Stimulated activated CD4-positive, alpha-beta T cell treated with anti-CD3 and anti-CD28 coated beads, Interleukin-2, amount 100 ng/mL, for 4 hours (primary cell): ENCODE measurements around the gene DPT.

Experiments used
- DNase-seq: peaks from one replicate; pipeline ENCODE4 v3.0.0-alpha.2; 2020; ENCODE audit warnings: low read depth

DPT gene

DNA sequence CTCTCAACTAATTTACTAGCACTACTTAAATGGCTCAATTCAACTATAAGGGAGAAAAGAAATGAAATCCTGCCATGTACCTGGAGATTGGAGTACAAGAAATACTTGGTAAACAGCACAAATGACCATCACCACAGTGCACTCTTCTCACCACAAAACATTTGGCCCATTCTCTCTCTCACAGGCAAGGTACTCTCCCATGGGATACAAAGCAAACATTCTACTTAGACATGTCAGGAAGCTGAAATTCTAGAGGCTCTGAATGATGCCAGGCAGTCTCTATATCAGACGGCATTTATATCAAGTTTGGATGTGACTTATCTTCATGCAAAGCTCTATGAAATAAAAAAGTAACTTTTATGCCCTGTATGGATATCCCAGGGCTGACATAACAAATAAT lies 72.5 kb downstream of the DPT start:
- DNase-seq, result no peak

DNA sequence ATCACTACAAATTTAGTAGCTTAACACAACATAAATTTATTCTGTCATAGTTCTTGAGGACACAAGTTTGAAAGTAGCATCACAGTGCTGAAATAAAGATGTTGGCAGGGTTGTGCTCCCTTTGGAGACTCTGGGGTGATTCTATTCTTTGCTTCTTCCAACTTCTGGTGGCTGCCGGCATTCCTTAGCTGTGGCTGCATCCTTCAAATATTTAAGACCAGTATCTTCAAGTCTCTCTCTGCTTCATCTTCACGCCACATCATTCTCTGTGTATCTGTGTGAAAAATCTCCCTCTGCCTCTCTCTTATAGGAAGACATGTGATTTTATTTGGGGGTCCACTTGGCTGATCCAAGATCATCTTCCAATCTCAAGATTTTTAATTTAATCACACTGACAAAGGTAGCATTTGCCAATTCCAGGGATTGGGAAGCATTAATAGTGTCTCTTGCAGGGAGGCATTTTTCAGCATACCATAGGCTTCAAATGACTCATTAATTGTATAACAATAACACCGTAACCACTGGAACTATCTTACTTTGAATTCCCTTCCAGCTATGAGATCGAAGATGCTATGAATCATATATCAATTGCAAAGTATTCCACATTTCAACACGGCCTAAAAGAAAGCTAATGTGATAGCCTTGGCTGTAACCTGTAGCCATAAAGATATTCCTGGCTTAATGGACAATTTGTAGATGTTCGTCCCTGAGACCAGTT lies 74.6 kb downstream of the DPT start:
- no peak for DNase-seq

DNA sequence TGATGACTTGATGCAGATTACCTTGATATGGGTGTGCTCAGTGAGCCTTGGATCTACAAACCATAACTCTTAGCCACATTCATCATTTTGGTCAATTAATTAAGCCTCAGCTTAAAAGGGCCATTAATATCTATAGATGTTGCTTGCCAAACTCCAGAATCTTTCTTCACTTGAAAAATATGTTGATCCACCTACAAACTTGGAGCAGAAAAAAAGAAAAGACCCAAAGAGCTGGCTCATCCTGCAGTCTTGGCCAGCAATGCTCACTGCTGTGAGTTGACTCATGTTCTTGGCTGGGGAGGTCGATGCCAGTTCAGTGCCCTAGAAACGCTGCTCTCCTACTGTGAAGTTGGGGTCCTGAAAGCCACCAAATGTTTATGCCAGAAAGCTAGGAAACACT lies 75.4 kb downstream of the DPT start:
- DNase-seq, result no peak

DNA sequence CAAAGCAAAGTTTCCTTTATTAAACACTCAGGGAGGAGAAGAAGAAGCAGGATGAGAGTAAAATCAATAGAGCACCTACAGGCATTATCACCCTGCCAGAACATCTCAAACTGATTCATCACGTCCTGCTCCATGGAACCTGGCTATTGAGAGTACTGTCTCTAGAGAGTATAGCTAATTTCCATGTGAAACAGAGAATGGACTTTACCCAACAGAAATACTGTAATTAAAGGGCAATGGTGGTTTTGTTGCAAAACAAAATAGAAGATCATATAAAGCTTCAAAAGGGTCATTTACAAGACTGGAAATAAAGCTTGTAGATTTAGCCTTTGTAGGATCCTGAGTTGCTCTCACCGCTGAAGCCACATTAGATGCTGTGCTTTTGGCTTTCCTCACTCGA lies 83.3 kb downstream of the DPT start:
- no peak for DNase-seq
